Ovary (tissue), 9 donors: ENCODE results near the gene ERN1. TPM values are rescaled to one million over a fixed set of nuclear protein-coding genes. Genes with fewer than 3 reads are reported as not detected.

Source experiments
- DNase-seq, 5 donors: peaks; one replicate each; pipeline ENCODE4 v3.0.0-alpha.2; 2019 to 2020
- H3K27ac ChIP-seq, 2 donors: fragments of 200-600 bp; one replicate each; pipeline versions ENCODE4 v1.5.1 to v1.8.0; 2019 to 2022
- H3K27me3 ChIP-seq: fragments of 200-600 bp; one replicate; pipeline ENCODE4 v1.8.0; 2022
- H3K36me3 ChIP-seq: fragments of 200-600 bp; sonication (generic); one replicate; pipeline ENCODE4 v1.5.1; 2019
- H3K4me1 ChIP-seq: one replicate; pipeline ENCODE4 v1.8.1; 2013; ENCODE audit warnings: mild to moderate bottlenecking, moderate library complexity; ENCODE audit not compliant: insufficient read depth
- H3K4me3 ChIP-seq: fragments of 200-600 bp; sonication (generic); one replicate; pipeline ENCODE4 v1.5.1; 2017
- H3K9me3 ChIP-seq, 2 donors: fragments of 200-600 bp in 1 of 2; sonication (generic) in 1 of 2; one replicate each; pipeline versions ENCODE4 v1.5.1 to v1.8.1; 2013 to 2019; ENCODE audit warnings: mild to moderate bottlenecking in 1 of 2, moderate library complexity in 1 of 2
- CTCF ChIP-seq, 3 donors: fragments of 450-650 bp in 2 of 3; fragments of 200-600 bp in 1 of 3; IDR thresholded peaks; one replicate each; pipeline versions ENCODE4 v1.5.1 to v1.8.0; 2016 to 2022; ENCODE audit warnings: antibody characterized with exemption in 3 of 3, mild to moderate bottlenecking in 1 of 3
- EP300 ChIP-seq: sonication (generic); formaldehyde crosslinking; IDR thresholded peaks from one replicate; pipeline ENCODE4 v1.6.1; 2017; ENCODE audit warnings: antibody characterized with exemption
- POLR2A ChIP-seq: fragments of 450-650 bp; IDR thresholded peaks from one replicate; pipeline ENCODE4 v1.6.1; 2017; ENCODE audit warnings: antibody characterized with exemption, mild to moderate bottlenecking, moderate library complexity
- WGBS, 3 donors: extraction: QIAGEN DNeasy Blood & Tissue Kit in 1 of 3; methylation state at CpG; one replicate each; pipeline versions ENCODE4 v1.1.5 to v1.1.7; 2013 to 2017; 5-methylcytosine and 5-hydroxymethylcytosine counted together
- intact Hi-C, 4 donors: fragments of 100-400 bp; cut with DNase I; formaldehyde crosslinking; loops; one replicate each; pipeline versions ENCODE4 v1.11.0 to v1.15.1; 2022 to 2023
- polyA plus RNA-seq, 2 donors: library from polyadenylated mRNA; stranded (reverse); fragments of 200-250 nt in 1 of 2; fragments of 350-450 nt in 1 of 2; fragmentation: Illumina TruSeq in 1 of 2; extraction: RNeasy Lipid Tissue Mini Kit (QIAGEN cat#74804) in 1 of 2; gene quantifications; one replicate each; pipeline ENCODE4 v1.2.3, GENCODE V29; 2013 to 2014
- total RNA-seq, 7 donors: library from RNA; depleted of rRNA in 2 of 7; stranded (reverse); fragments of >200 nt in 2 of 7; fragmentation: NEBNext Ultra II Directional in 3 of 7; extraction: Animal tissue kit (Norgen Biotek cat#: 25700) in 3 of 7; gene quantifications; one replicate each; pipeline versions ENCODE4 v1.1.0 to v1.2.4, GENCODE V29; 2016 to 2023
- donor health status: DM: no; HTN: no; CAD: no; lungs with moderate emphysema.
- donor health status: DM: no; HTN: no; CAD: no.
- donor health status: Bipolar disorder and iron deficiency.
- donor health status: DM: yes; HTN: yes; CAD: no.
- donor health status: DM: no; HTN: no; CAD: no.
- donor health status: DM: yes; HTN: yes; CAD: no.

Gene ERN1
- total and polyA plus RNA-seq, 9 donors = 8.1 to 73.4 (median 30.4) TPM

DNA sequence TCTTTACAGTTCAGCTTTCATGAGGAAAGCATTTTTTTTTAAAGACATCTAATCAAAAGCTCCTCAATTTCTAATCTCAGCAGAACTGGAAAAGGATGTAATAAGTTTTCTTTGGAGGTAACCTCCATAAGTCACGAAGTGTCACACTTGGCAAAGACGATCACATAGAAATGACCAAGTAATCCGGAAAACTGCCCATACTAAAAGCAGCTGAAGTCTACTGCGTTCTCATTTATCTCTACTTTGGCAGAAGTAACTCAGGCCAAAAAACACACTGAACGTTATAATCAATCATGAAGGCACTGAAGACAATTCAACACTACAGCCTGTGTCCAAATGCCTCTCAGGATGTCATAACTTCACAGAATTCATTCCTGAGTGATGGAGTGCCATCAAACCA lies 39.8 kb downstream of the ERN1 start:
- H3K4me3 ChIP-seq = no peak overlapping the region
- intact Hi-C loops = no loop called here
- H3K9me3 ChIP-seq = no peaks in the 10 kb centered on the region
- peaks cover under 1% of the 10 kb centered on the region for H3K4me1 ChIP-seq
- no peak overlapping the region for H3K27ac ChIP-seq
- DNase-seq = no peak
- no peaks in the 10 kb centered on the region for H3K27me3 ChIP-seq
- 42 to 61% (median 51%) methylated on average over 5 of the region's 5 CpGs for WGBS, 3 donors
- no peaks in the 10 kb centered on the region for H3K36me3 ChIP-seq
- TF ChIP-seq CTCF (IDR thresholded peaks at IDR 0.05) = no peak
- no peak for TF ChIP-seq POLR2A
- no peak for TF ChIP-seq EP300

DNA sequence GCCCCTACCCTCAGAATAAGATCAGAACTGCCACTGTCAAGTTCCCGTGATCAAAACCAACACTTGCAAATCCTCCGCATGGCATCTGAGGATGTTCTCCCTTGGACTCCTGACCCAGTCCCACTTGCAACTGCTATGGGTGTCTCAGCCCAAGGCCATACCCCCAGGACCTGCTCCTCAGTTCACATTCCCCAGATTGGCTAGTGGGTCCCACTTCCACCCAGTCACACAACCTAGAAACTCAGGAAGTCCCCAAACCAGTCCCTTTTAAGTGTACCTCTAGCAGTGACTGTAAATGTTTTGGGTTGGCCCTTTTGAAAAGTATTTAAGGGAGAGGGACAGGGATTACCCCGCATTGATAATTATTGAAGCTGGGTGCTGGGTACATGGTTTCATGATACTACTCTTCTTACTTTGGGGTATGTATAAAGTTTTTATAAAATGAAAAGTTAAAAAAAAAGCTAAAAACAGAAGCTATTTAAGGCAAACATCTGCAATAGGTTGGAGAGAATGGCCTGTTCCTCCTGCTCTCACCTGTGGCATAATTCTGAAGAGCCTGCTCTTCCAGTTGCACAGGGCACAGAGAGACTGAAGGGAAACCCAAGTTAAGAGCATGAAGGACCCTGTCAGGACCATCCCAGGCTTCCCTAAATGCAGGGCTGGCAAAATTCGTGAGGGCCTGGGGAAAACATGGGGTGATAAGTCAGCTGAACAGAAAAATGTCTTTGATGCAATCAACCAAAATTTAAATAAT lies 42.5 kb downstream of the ERN1 start:
- Histone ChIP-seq H3K36me3 (no peaks in the 10 kb centered on the region), H3K27me3 (no peaks in the 10 kb centered on the region), H3K4me3 (no peak overlapping the region), H3K4me1 (peaks cover 2% of the 10 kb centered on the region), H3K27ac (no peak overlapping the region), H3K9me3 (no peaks in the 10 kb centered on the region)
- DNase-seq = no peak
- WGBS, 3 donors = 82 to 98% (median 93%) methylated on average over 4 of the region's 4 CpGs
- TF ChIP-seq EP300 = no peak
- no peak for TF ChIP-seq CTCF (IDR thresholded peaks at IDR 0.05)
- no peak for TF ChIP-seq POLR2A
- intact Hi-C loops = no loop called here

GRCh38 chr17:64085650-64086005 lies 44.3 kb downstream of the ERN1 start:
- peaks cover 2% of the 10 kb centered on the region for H3K4me1 ChIP-seq
- no peaks in the 10 kb centered on the region for H3K27me3 ChIP-seq
- H3K9me3 ChIP-seq = no peaks in the 10 kb centered on the region
- 63 to 91% (median 68%) methylated on average over 2 of the region's 2 CpGs for WGBS, 3 donors
- H3K4me3 ChIP-seq = no peak overlapping the region
- no peaks in the 10 kb centered on the region for H3K36me3 ChIP-seq
- H3K27ac ChIP-seq = no peak overlapping the region
- no peak for TF ChIP-seq EP300
- no peak for TF ChIP-seq CTCF (IDR thresholded peaks at IDR 0.05)
- intact Hi-C loops = no loop called here
- no peak for DNase-seq

GRCh38 chr17:64084940-64085649 lies 44.8 kb downstream of the ERN1 start:
- no peaks in the 10 kb centered on the region for H3K9me3 ChIP-seq
- H3K27me3 ChIP-seq = no peaks in the 10 kb centered on the region
- H3K36me3 ChIP-seq = no peaks in the 10 kb centered on the region
- intact Hi-C loops = no loop called here
- H3K4me3 ChIP-seq = no peak overlapping the region
- 64 to 84% (median 74%) methylated on average over 8 of the region's 8 CpGs for WGBS, 3 donors
- DNase-seq = peak in 1 of 5 donors; percentile 38
- peaks cover 2% of the 10 kb centered on the region for H3K4me1 ChIP-seq
- TF ChIP-seq EP300 (no peak), POLR2A (no peak), CTCF (IDR thresholded peaks at IDR 0.05) (no peak)
- H3K27ac ChIP-seq = no peak overlapping the region
